Keratinocyte (primary cell): ENCODE results near the gene MYL5.

Experiments
- CTCF ChIP-seq, 3 experiments: IDR thresholded peaks in 1 of 3; conservative IDR thresholded peaks in 1 of 3; optimal IDR thresholded peaks in 1 of 3; 2 replicates in 2 of 3; 3 replicates in 1 of 3; pipeline versions ENCODE3 to v1.5.1; 2011; ENCODE audit warnings: low read length in 3 of 3, mild to moderate bottlenecking in 3 of 3, moderate library complexity in 2 of 3, control low read depth in 1 of 3, inconsistent platforms in 1 of 3; ENCODE audit not compliant: insufficient read depth in 2 of 3; ENCODE audit errors: extremely low read depth in 1 of 3
- EZH2 ChIP-seq: IDR thresholded peaks from one replicate; pipeline ENCODE4 v1.6.1; 2012; ENCODE audit warnings: inconsistent platforms, mild to moderate bottlenecking, low read length, moderate library complexity

DNA sequence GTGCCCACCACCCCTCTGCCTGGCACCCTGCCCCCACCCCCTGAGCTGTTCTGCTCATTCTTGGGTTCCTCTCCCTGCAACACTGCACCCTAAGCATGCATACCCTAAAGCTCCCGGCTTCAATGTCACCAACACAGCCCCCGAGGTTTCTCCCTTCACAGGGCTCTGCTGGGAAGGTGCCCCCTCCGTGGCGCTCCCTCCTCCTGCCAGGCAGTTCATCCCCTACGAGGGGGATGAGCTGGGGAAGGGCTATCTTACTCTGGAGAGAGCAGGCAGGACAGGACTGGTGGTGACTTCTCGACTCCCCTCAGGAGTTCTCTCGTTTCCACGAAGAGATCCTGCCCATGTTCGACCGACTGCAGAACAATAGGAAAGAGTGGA lies 6.8 kb upstream of the MYL5 start:
- TF ChIP-seq EZH2 (no peak), CTCF (optimal IDR thresholded peaks at IDR 0.05 in 1 of 3, IDR thresholded peaks at IDR 0.05 in 1 of 3, conservative IDR thresholded peaks at IDR 0.05 in 1 of 3; ENCODE audit: extremely low read depth in 1 of 3, insufficient read depth in 2 of 3, low read length in 3 of 3) (no peak)
